ENCODE results near the gene PALS2.

PALS2 gene

GRCh38 chr7:24572997-24573553, at the start of gene PALS2:
Gene PALS2, plus strand, starts transcription at chr7:24573452. Its CDS starts 50,216 bp downstream, at chr7:24623668.
- peak within 1 kb of the TSS; percentile 90 for H3K4me3 ChIP-seq (ENCODE audit: low read depth, low read length)
- peak; percentile 89 for DNase-seq (ENCODE audit: low read depth)
- no peak for TF ChIP-seq CTCF (IDR thresholded peaks at IDR 0.05; ENCODE audit: low read depth, low read length)
- TF ChIP-seq POLR2A (IDR thresholded peaks at IDR 0.05; ENCODE audit: extremely low read depth, insufficient read length) = peak; percentile 43
- TF ChIP-seq MYC (IDR thresholded peaks at IDR 0.05; ENCODE audit: low read depth, low read length) = peak; percentile 45
- TF ChIP-seq MAX (IDR thresholded peaks at IDR 0.05; ENCODE audit: low read depth, low read length) = no peak

- TF ChIP-seq POLR2A (IDR thresholded peaks at IDR 0.05; ENCODE audit: extremely low read depth, insufficient read length) (no peak), MAX (IDR thresholded peaks at IDR 0.05; ENCODE audit: low read depth, low read length) (0 out of 2 replicates have a peak, but pooled peaks have one; percentile 8), MYC (IDR thresholded peaks at IDR 0.05; ENCODE audit: low read depth, low read length) (peak; percentile 57), CTCF (IDR thresholded peaks at IDR 0.05; ENCODE audit: low read depth, low read length) (no peak)
- no peak for DNase-seq (ENCODE audit: low read depth)
- no peak overlapping the region for H3K4me3 ChIP-seq (ENCODE audit: low read depth, low read length)
These were observed 42.0 kb upstream of the PALS2 start for GRCh38 chr7:24531255-24531654.

- no peak overlapping the region for H3K4me3 ChIP-seq (ENCODE audit: low read depth, low read length)
- no peak for DNase-seq (ENCODE audit: low read depth)
- TF ChIP-seq MYC (IDR thresholded peaks at IDR 0.05; ENCODE audit: low read depth, low read length) = no peak
- no peak for TF ChIP-seq CTCF (IDR thresholded peaks at IDR 0.05; ENCODE audit: low read depth, low read length)
- no peak for TF ChIP-seq MAX (IDR thresholded peaks at IDR 0.05; ENCODE audit: low read depth, low read length)
- no peak for TF ChIP-seq POLR2A (IDR thresholded peaks at IDR 0.05; ENCODE audit: extremely low read depth, insufficient read length)
These were observed 36.6 kb upstream of the PALS2 start for GRCh38 chr7:24536682-24537081.

- TF ChIP-seq MYC (IDR thresholded peaks at IDR 0.05; ENCODE audit: low read depth, low read length) = no peak
- TF ChIP-seq MAX (IDR thresholded peaks at IDR 0.05; ENCODE audit: low read depth, low read length) = no peak
- no peak for TF ChIP-seq CTCF (IDR thresholded peaks at IDR 0.05; ENCODE audit: low read depth, low read length)
- TF ChIP-seq POLR2A (IDR thresholded peaks at IDR 0.05; ENCODE audit: extremely low read depth, insufficient read length) = no peak
- DNase-seq (ENCODE audit: low read depth) = no peak
- H3K4me3 ChIP-seq (ENCODE audit: low read depth, low read length) = no peak overlapping the region
These were observed 32.3 kb upstream of the PALS2 start for GRCh38 chr7:24540956-24541355.

GRCh38 chr7:24545215-24545614, 28.0 kb upstream of the PALS2 start:
- H3K4me3 ChIP-seq (ENCODE audit: low read depth, low read length) = no peak overlapping the region
- TF ChIP-seq POLR2A (IDR thresholded peaks at IDR 0.05; ENCODE audit: extremely low read depth, insufficient read length) (no peak), CTCF (IDR thresholded peaks at IDR 0.05; ENCODE audit: low read depth, low read length) (no peak), MYC (IDR thresholded peaks at IDR 0.05; ENCODE audit: low read depth, low read length) (no peak), MAX (IDR thresholded peaks at IDR 0.05; ENCODE audit: low read depth, low read length) (no peak)
- DNase-seq (ENCODE audit: low read depth) = no peak
